Midbrain (tissue), 1 donor: ENCODE results near the gene GRK1.

Source experiments
- DNase-seq: peaks from one replicate; lab custom pipeline; 2025; lab: John Stamatoyannopoulos, UW

Gene GRK1

DNA sequence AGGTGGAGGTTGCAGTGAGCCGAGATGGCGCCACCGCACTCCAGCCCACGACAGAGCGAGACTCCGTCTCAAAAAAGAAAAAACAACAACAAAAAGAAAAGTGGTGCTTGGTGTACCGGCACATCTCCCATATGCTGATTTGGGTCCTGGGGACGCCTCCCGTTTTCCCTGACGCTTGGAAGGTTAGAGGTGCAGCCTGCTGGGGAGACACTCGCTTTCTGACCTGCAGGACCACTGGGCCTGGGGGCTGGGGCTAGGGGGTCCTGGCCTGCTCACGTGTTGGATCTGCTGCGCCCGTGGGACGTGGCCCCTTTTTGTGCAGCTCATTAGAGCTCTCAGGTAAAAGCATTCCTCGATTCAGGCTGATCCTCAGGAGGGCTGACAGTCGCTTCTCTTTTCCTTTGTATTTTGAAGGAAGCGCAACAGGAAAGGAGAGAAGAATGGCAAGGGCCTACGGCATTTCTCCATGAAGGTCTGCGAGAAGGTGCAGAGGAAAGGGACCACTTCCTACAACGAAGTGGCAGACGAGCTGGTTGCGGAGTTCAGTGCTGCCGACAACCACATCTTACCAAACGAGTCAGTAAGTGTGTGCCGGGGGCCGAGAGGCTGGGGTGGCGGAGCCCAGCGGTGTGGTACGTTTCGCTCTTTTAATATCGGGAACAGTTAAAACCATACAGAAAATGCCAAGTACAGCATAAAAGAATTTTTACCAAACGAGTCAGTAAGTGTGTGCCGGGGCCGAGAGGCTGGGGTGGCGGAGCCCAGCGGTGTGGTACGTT is 34.1 kb upstream of the GRK1 start:
- no peak for DNase-seq

DNA sequence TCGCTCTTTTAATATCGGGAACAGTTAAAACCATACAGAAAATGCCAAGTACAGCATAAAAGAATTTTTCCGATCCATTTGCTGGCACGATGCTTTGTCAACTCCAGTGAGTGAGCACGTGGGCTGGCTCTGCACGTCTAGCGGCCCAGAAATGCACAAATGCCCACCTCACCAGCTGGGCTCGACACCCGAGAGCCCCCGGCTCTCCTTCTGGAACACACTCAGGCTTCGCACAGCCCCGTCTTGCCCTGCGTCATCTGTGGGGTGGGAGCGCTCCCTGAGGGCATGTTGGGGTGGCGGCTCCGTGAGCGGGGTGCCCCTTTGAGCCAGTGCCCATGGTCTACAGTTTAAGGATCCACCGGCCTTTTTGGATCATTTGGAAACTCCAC is 33.5 kb upstream of the GRK1 start:
- DNase-seq = no peak

DNA sequence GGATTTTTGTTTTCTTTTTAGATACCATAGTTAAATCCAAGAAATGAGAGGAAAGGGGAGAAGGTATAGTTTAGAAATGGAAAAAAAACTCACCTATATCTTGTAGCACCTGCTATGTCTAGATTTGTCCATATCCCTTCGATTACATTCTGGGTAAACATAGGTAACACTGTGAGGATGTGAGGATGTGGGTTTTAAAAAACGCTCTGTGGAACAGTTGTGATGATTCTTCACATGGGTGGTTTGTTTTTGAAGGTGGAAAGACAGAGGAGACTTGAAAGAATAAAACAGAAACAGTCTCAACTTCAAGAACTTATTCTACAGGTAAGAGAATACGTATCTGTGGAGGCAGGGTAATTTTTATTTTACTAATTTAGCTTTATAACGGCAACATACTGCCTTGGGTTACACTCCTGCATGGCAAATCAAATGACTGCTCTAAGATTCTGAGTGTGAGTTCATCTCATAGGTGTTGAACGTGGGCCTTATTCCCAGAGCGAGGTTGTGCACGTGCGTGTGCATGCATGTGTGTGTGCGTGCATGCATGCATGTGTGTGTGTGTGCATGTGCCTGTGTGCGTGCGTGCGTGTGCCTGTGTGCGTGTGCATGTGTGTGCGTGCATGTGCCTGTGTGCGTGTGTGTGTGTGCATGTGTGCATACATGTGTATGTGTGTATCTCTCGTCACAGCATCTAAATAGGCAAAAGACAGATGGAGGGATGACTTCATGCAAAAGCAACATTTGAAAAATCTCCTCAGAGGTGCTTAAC is 32.6 kb upstream of the GRK1 start:
- no peak for DNase-seq

DNA sequence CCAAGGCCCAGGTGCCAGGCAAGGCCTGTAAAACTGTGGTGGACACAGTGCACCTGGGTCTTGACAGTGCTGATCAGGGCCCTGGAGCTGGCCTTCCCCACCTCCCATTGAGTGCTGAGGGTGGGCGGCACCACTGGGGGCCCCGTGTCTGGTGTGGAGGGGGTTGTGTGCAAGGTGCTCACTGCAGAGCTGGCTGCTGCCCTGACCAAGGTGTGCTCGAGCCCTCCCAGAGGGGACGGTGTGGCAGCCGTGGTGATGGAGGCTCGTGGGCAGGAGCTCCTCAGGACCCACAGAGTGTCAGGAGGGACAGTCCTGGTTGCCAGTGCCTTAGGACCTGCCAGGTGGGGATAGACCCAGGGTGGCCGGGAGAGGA is 32.0 kb upstream of the GRK1 start:
- DNase-seq = no peak

DNA sequence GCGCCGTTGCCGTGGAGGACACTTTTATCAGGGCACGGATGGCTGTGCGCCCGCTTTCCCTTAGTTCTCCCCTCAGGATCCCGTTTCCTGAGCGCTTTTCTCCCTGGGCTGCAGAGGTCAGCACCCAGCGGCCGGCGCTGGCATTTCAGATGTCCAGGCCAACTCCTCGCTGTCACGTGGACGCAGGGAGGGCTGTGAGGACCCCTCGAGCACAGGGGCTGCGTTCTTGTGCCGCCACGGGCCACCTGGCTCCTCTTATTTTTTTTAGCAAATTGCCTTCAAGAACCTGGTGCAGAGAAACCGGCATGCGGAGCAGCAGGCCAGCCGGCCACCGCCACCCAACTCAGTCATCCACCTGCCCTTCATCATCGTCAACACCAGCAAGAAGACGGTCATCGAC is 31.3 kb upstream of the GRK1 start:
- no peak for DNase-seq

DNA sequence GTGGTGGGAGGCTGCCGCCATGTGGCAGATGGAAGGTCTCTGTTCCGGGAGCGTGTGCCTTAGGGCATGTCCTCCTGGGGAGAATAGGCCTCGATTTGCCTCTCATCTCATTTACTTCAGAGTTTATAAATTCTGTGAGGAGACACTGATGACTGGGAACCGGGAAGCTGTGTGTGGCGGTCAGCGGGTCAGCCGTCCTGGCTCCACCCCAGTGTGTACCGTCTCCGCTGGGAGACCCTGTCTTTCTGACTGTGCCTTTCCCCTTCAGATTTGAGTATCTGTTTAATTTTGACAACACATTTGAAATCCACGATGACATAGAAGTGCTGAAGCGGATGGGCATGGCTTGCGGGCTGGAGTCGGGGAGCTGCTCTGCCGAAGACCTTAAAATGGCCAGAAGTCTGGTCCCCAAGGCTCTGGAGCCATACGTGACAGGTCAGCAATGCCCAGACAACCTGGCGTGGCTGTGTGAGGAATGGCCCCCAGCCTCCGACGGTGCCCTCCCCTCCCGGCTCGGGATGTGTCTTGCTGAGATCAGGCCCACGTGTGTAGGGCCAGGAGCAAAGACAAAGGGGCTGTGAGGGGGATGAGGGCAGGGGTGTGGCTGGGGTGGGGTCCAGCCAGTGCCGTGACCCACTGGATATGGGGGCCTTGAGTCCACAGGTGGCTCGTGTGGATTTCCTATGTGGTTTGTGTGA is 30.6 kb upstream of the GRK1 start:
- DNase-seq = no peak

DNA sequence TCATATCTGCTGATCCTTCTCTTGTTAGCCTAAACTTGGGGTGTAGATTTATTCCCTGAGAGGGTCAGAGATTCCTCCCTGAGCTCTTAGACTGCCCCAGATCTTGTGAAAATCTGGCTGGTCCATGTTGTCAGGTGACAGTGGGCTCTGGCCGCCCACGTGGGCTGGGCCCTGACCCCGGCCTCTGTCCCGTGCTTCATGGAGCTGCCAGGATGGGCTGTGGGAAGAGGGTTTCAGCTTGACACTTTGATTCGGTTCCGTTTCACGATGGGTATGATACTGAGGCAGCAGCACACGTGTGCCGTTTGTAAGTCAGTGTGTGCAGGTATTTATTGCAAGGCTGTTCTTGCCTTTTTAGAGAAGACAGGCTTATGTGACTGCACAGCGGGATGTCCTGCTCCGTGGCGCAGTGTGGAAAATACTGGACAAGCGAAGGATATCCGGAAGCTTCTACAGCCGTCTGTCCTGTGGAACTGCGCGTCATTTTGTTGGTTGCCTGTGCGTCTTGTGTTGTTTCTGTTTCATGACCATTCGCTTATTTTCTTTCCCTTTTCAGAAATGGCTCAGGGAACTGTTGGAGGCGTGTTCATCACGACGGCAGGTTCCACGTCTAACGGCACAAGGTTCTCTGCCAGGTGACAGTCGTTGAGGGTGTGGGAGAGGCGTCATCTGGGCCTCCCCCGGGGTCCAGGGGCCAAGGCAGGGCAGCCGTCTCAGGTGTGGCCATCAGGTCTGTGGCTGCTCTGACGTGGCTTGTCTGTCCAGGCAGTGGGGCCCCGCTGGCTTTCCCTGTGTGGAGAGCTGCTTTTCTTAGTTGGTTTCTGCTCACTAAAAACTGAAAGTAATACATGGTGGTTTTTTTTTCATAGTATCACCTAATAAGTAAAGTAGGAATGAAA is 29.5 kb upstream of the GRK1 start:
- DNase-seq = no peak

DNA sequence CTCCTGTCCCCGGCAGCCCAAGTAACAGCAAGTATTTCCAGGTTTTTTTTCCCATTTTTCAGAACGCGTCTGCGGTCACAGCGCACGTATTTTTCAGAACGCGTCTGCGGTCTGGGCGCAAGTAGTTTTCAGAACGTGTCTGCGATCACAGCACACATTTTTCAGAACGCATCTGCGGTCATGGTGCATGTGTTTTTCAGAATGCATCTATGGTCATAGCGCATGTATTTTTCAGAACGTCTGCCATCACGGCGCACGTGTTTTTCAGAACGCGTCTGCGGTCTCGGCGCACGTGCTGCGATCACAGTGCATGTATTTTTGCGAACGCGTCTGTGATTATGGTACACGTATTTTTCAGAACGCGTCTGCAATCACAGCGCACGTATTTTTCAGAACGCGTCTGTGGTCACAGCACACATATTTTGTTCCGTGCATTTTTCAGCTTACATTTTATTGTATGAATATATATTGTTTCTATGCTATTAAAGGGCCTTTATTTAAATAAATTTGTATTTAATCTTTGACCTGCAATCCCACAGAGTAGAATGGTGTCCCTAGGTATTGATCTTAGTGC is 28.8 kb upstream of the GRK1 start:
- no peak for DNase-seq

DNA sequence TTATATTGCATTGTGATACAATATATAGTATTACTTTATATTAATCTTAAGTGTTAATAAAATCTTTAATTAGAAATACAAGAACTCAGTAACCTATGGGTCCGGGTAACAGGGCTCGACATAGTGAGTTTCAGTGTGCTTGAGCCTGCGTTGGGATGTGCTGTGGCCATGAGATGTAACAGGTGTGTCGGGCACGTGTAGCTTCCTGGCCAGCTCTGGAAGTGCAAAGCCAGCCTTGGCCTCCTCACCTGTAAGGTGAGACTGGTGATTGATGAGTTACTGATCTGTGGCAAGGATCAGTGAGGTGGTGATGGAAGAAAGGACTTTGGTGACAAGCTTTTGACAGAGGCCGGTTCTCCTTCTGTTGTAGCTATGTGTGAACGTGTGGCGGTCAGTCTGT is 28.2 kb upstream of the GRK1 start:
- DNase-seq = no peak

DNA sequence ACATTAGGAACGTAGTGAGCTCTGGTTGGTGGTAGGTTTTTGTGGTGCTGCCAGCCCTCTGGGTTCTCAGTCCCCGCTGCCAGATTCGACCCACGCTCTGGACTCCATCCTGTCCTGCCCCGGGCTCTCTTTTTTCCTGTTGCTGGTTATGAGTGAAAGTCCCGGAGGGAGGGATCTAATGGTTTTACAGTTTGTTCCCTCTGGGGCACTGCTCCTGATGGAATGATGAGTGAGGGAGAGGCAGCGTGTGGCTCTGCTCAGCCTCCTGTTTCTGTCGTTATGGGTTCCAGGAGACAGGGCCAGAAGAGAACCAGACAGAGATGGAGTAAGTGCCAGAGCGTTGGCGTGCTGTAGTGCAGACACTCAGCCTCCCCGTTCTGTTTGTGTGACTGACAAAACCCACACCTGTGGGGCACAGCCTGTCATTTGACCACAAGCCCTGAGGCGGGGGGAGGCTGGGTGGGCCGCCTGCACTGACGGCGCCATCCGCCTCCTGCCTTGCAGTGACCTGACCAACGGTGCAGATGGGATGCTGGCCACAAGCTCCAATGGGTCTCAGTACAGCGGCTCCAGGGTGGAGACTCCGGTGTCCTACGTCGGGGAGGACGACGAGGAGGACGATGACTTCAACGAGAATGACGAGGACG is 27.3 kb upstream of the GRK1 start:
- DNase-seq = no peak

DNA sequence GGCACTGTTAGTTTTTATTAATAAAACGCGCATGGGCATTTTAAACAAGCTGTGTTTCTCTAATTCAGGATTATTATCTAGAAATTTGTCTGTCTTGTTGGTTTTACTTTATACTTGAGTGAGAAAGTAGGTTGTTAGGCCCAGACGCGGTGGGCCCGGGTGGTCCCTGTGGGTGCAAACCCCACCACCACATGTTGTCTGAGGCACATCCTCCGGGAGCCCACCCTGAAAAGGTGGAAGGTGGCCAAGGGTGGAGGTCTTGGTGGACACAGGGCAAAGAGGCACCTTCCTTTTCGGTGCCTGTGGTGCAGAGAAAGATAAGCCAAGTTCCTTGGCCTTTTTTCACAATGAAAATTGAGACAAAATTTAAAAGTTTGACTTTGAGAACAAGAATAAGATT is 25.6 kb upstream of the GRK1 start:
- no peak for DNase-seq

DNA sequence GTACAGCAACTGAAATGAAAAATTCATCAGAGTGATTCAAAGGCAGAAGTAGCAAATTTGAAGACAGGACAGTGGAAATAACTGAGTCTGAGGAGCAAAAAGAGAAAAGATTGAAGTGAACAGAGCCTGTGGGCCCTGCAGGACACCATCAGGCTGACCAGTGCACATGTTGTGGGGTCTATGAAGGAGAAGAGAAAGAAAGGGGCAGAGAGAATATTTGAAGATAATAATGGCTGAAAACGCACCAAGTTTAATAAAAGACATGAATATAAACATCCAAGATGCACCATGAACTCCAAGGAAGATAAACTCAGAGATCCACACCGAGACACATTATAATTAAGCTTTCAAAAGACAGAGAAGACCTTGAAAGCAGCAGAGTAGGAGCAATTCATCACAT is 24.5 kb upstream of the GRK1 start:
- no peak for DNase-seq

DNA sequence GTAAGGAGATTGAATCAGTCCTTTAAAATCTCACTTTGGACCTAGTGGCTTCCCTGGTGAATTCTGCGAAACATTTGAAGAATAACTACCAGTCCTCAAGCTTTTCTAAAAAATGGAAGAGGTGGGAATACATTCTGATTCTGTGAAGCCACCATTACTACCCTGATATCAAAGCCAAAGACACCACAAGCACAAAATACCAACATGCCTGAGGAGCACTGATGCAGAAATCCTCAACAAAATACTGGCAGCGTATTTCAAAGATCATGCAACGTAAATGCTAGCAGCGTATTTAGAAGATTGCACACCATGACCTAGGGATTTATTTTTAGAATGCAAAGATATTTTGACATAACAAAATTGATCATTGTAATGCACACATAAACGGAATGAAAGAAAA is 23.4 kb upstream of the GRK1 start:
- no peak for DNase-seq

DNA sequence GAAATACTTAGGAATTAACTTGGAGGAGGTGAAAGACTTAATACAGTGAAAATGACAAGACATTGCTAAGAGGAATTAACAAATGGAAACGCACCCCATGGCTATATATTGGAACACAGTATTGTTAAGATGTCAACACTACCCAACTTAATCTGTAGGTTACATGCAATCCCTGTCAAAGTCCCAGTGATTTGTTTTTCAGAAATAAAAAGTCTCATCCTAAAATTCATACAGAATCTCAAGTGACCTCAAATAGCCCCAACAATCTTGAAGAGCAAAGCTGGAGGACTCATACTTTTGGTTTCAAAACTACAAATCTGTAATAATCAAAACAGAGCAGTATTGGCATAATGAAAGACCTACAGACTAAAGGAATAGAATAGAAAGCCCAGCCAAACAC is 22.2 kb upstream of the GRK1 start:
- no peak for DNase-seq

DNA sequence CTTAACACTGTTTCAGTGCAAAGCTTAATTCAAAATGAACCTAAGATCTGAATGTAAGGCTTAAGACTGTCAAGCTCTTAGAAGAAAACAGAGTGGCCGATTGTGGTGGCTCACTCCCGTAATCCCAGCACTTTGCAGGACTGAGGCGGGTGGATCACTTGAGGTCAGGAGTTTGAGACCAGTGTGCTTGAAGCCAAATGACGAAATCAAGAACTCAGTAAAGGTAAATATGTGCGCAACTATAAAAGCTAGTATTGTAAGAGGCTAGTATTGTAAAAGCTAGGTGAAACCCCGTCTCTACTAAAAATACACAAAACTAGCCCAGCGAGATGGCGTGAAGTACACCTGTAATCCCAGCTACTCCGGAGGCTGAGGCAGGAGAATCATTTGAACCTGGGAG is 21.7 kb upstream of the GRK1 start:
- DNase-seq = no peak

DNA sequence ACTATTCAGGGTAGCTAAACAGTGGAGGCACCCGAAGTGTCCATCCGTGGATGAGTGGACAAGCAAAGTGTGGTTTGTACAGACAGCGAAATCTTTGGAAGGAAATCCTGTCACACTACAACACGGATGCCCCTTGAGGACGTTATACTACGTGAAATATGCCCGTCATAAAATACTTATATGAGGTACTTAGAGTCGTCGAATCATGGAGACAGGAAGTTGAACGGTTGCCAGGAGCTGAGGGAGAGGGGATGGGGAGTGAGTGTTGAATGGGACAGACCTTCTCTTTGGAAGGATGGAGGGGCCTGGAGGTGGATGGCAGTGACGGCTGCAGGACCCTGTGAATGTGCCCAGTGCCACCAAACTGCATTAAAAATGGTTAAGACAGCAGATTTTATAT is 20.6 kb upstream of the GRK1 start:
- no peak for DNase-seq

DNA sequence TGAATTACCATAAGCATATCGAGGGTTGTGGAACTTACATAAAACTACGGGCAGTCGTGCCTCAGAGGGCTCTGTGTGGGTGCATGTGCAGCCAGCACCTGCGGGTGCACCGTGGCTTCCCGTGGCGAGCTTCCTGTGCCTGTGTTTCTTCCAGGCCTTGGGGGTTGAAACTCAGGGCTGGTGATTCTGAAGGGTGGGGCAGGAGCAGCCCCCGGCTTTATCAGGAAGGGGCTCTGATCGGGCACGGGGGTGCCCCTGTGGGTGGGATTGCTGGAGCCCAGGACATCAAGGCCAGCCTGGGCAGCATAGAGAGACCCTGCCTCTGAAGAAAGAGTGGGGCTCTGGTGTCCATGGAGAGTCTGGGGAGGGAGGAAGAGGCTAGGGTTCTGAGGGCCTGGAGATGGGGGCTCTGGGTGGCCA is 20.1 kb upstream of the GRK1 start:
- no peak for DNase-seq

DNA sequence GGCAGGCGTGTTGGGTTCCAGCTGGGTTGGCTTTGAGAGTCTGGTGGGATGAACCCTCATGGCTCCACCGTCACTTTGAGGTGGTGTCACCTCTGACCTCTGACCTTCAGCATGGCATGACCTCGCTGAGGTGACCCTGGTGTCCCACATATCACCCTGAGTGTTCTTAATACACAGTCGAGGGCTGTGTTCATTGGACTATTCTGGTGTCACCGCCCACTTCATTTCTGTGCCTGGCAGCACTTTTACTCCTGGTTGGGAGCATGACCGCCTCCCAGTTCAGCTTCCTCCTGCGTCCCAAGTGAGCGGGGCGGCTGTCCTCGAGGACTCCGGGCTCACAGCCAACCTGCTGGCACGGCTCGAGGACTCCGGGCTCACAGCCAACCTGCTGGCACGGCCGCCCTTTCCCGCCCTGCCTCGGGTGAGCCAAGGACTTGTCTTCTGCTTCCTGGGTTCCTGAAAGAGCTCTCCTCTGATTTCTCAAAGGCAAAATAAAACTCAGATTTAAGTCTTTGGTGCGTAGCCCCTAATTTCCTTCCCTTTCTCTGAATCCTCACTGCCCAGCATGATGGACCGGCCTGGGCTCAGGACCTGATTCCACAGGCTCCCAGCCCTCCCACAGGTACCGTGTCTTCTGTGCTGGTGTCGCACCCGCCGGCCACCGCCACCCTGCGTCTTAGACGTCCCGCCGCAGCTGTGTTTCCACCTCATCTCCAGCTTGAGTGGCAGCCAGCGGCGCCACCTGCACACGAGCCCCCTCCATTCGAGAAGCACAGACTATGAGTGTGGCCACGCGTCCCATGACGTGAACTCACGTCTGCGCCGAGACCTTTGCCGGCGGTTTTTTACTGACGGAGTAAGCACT is 19.4 kb upstream of the GRK1 start:
- DNase-seq = peak; percentile 86

DNA sequence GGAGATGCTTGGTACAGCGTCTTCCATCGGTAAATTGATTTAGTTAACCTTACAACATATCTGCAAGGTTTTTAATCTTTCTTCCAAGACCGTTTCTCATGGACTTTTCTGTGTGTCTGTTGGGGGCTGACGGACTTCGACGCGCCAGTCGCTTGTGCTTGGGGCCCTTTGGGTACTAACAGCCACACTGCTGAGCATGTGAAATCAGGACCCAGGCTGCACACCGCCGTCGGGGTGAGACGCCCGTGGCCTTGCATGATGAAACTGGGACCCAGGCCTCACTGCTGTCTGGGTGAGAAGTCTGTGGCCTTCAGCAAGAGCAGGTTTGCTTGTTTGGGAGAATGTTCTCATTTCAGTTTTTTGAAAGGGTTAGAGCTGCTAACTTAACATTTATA is 18.8 kb upstream of the GRK1 start:
- no peak for DNase-seq

DNA sequence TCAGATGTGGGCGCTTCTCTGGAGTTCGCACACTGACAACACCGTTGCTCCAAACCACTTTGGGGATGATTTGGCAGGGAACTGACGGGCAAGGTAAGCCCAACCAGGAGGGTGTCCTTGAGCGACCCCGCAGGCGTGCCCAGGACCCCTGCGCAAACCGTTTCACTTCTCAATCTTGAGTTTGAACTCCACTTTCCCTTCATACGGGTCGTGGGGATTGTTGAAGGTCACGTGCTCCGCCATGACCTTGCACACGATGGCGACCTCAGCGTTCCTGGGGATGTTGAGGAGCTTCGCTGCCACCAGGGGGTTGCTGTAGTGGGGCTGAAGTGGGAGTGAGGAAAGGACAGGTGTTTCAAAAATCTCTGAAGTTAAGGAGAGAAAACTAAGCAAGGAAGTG is 17.8 kb upstream of the GRK1 start:
- DNase-seq = no peak
